GM12878 (cell line): ENCODE data around the gene NES. TPM values are rescaled to one million over a fixed set of nuclear protein-coding genes. Genes with fewer than 3 reads are reported as not detected.

Experiments
- ATAC-seq: fragments of 200-7000 bp; cut with Tn5 transposase; 3 replicates; pipeline ENCODE4 v1.9.1; 2020; ENCODE audit warnings: mild to moderate bottlenecking, moderate library complexity
- BruUV-seq: library from RNA; stranded (reverse); fragments of 400-500 nt; replicated peaks from 2 replicates; lab custom pipeline; 2021; lab: Mats Ljungman, UMichigan
- CTCF ChIA-PET: fragments of 300-600 bp; sonication (Branson Sonifier 250); formaldehyde crosslinking; extraction: SDS; loops from one replicate; lab custom pipeline; 2021; ENCODE audit warnings: inconsistent platforms; lab: Yijun Ruan, JAX
- POLR2A ChIA-PET: fragments of 350-600 bp; formaldehyde crosslinking; extraction: SDS; loops from one replicate; lab custom pipeline; 2021; ENCODE audit warnings: inconsistent platforms; lab: Charles Lee
- RAD21 ChIA-PET: fragments of 300-600 bp; sonication (Branson Sonifier 250); formaldehyde crosslinking; loops from one replicate; lab custom pipeline; 2023; ENCODE audit warnings: antibody characterized with exemption; ENCODE audit not compliant: unreplicated experiment; lab: Charles Lee
- SMC1A ChIA-PET: fragments of 300-600 bp; sonication (Branson Sonifier 250); formaldehyde crosslinking; loops from one replicate; lab custom pipeline; 2023; ENCODE audit not compliant: unreplicated experiment, uncharacterized antibody; lab: Charles Lee
- DNase-seq: peaks from one replicate; pipeline ENCODE4 v3.0.0-alpha.2; 2011; ENCODE audit warnings: low read depth, low spot score
- FAIRE-seq: peaks from 3 replicates; lab custom pipeline; 2011; peaks lifted over from hg19 to GRCh38; lab: Jason Lieb, UNC
- H2AFZ ChIP-seq: 2 replicates; pipeline ENCODE4 v1.6.0; 2011; ENCODE audit warnings: low read depth, low read length, control low read depth; ENCODE audit not compliant: control insufficient read depth
- H3K27ac ChIP-seq: 2 replicates; pipeline ENCODE4 v1.5.1; 2011; ENCODE audit warnings: control low read depth; ENCODE audit not compliant: control insufficient read depth, insufficient read depth
- H3K27me3 ChIP-seq, 2 experiments: replicated peaks in 1 of 2; 2 replicates each; pipeline versions ENCODE4 v1.6.0 to v1.6.1; 2011; ENCODE audit warnings: low read length in 1 of 2; ENCODE audit not compliant: control insufficient read depth in 2 of 2, insufficient read depth in 2 of 2
- H3K36me3 ChIP-seq, 2 experiments: 2 replicates each; pipeline ENCODE4 v1.5.1; 2011; ENCODE audit warnings: low read length in 1 of 2; ENCODE audit not compliant: control insufficient read depth in 2 of 2, insufficient read depth in 2 of 2
- H3K4me1 ChIP-seq: 2 replicates; pipeline ENCODE4 v1.6.1; 2011; ENCODE audit warnings: mild to moderate bottlenecking, low read length, moderate library complexity, mixed read lengths; ENCODE audit not compliant: control insufficient read depth, insufficient read depth
- H3K4me2 ChIP-seq: 2 replicates; pipeline ENCODE4 v1.6.0; 2011; ENCODE audit warnings: control low read depth; ENCODE audit not compliant: control insufficient read depth, insufficient read depth
- H3K4me3 ChIP-seq: fragments of 200-600 bp; sonication (generic); 2 replicates; pipeline ENCODE4 v1.5.1; 2016
- H3K79me2 ChIP-seq: 2 replicates; pipeline ENCODE4 v1.6.0; 2011; ENCODE audit warnings: low read length; ENCODE audit not compliant: control insufficient read depth, insufficient read depth
- H3K9ac ChIP-seq: 2 replicates; pipeline ENCODE4 v1.8.0; 2011; ENCODE audit warnings: low read length, control low read depth, mixed read lengths; ENCODE audit not compliant: control insufficient read depth, insufficient read depth
- H3K9me3 ChIP-seq: replicated peaks from 3 replicates; pipeline ENCODE4 v1.5.1; 2011; ENCODE audit warnings: mild to moderate bottlenecking, low read length; ENCODE audit not compliant: control insufficient read depth, insufficient read depth
- H4K20me1 ChIP-seq: 2 replicates; pipeline ENCODE4 v1.6.0; 2011; ENCODE audit not compliant: control insufficient read depth, insufficient read depth
- BCL3 ChIP-seq: IDR thresholded peaks from 2 replicates; pipeline ENCODE4 v1.6.1; 2011; ENCODE audit warnings: borderline replicate concordance, low read depth, mild to moderate bottlenecking, moderate library complexity, low read length; ENCODE audit not compliant: insufficient read depth, poor library complexity, severe bottlenecking
- JUNB ChIP-seq: IDR thresholded peaks from 2 replicates; pipeline ENCODE4 v1.6.1; 2016; ENCODE audit warnings: antibody characterized with exemption, mild to moderate bottlenecking
- MEF2B ChIP-seq: fragments of 450-650 bp; IDR thresholded peaks from 2 replicates; pipeline ENCODE4 v1.6.1; 2018; ENCODE audit warnings: mild to moderate bottlenecking, moderate library complexity; ENCODE audit not compliant: partially characterized antibody, poor library complexity, severe bottlenecking
- MLLT1 ChIP-seq: fragments of 450-650 bp; IDR thresholded peaks from 2 replicates; pipeline ENCODE4 v1.6.1; 2016; ENCODE audit warnings: mild to moderate bottlenecking
- RBBP5 ChIP-seq: fragments of 200-600 bp; sonication (generic); conservative IDR thresholded peaks from 2 replicates; pipeline ENCODE4 v1.6.1; 2016
- YBX1 ChIP-seq: fragments of 450-650 bp; IDR thresholded peaks from 2 replicates; pipeline ENCODE4 v1.6.1; 2016; ENCODE audit warnings: antibody characterized with exemption
- ZNF217 ChIP-seq: fragments of 450-650 bp; IDR thresholded peaks from 2 replicates; pipeline ENCODE4 v1.6.1; 2017; ENCODE audit warnings: antibody characterized with exemption, mild to moderate bottlenecking
- ZZZ3 ChIP-seq: IDR thresholded peaks from 2 replicates; pipeline ENCODE4 v1.6.1; 2011; ENCODE audit warnings: low read depth; ENCODE audit not compliant: control insufficient read depth, insufficient read length
- WGBS: methylation state at CpG from one replicate; pipeline ENCODE4 v1.1.6; 2016; ENCODE audit warnings: low lambda C conversion rate; ENCODE audit not compliant: insufficient replicate concordance, insufficient coverage; ENCODE audit errors: missing lambda C conversion rate; 5-methylcytosine and 5-hydroxymethylcytosine counted together
- in situ Hi-C: fragments of 300-500 bp; cut with MboI; formaldehyde crosslinking; loops from 9 replicates; pipeline ENCODE4 v1.14.3; 2018; ENCODE audit warnings: mixed read lengths
- intact Hi-C: fragments of 100-400 bp; cut with micrococcal nuclease; formaldehyde crosslinking; loops from one replicate; pipeline ENCODE4 v1.14.2; 2022; ENCODE audit not compliant: unreplicated experiment
- polyA plus RNA-seq, 11 experiments: library from polyadenylated mRNA; depleted of rRNA in 4 of 11; unstranded in 6 of 11; stranded (reverse) in 5 of 11; fragments of >200 nt; fragmentation: Nextera tagmentation in 4 of 11; fragmentation: Illumina TruSeq in 1 of 11; extraction: Ambion mirVana in 4 of 11; extraction: Trizol in 1 of 11; gene quantifications; 1 replicate in 1 of 11; 2 replicates in 10 of 11; pipeline versions ENCODE4 v1.2.1 to v1.2.3, GENCODE V29; 2011 to 2016; ENCODE audit warnings: inconsistent platforms in 2 of 11, missing spikeins in 2 of 11, low read depth in 1 of 11
- total RNA-seq, 4 experiments: library from RNA; depleted of rRNA in 3 of 4; stranded (reverse); fragments of >200 nt in 3 of 4; fragmentation: Illumina TruSeq in 1 of 4; extraction: Trizol in 1 of 4; gene quantifications; 2 replicates each; pipeline versions ENCODE4 v1.2.1 to v1.2.3, GENCODE V29; 2013 to 2021
- TF ChIP-seq, protein P1 (sequence below): IDR thresholded peaks from 2 replicates; pipeline ENCODE4 v1.6.1; 2012; ENCODE audit warnings: mild to moderate bottlenecking, low read depth, low read length
- TF ChIP-seq, protein P2 (sequence below): fragments of 450-650 bp; IDR thresholded peaks from 2 replicates; pipeline ENCODE4 v1.6.1; 2016; ENCODE audit warnings: mild to moderate bottlenecking, moderate library complexity, borderline replicate concordance

Gene NES
- total and polyA plus RNA-seq, 10 of the 15 experiments (the other 5 are each of a cell fraction or from before 2014, with no cell fraction given): under 0.01 to 0.15 (median 0.02) TPM; not detected in 4

DNA sequence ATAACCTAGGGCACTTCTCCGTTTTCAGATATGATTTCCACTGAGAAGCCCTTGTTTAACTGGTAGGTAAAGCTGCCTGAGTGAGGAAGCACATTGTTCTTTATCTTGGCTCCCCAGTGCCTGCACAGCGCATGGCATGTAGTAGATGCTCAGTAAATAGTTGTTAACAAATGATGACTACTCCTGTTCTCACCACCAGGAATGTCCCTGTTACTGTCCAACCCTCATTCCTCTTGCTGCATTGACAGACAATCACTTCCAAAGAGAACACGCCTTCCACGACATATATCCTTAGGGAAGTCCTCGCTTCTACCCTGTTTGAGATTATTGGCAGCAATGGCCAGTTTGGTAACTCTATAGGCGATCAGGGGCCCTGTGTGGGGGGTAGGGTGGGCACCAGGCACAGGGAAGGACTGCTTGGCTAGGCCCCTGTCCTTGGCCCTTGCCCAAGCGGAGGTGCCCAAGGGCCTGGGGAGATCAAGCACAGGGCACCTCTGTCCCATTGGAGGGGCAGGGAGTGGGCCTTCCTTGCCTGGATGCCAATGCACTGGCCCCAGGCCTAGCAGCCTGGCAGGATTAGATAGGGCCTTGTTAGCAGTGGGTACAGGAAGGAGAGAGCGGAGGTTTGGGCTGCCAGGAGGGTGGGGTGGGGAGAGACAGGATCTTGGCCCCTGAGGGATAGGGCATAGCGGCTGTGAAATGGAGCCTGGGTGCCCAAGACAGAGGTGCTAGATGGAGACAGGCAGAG lies 10.2 kb downstream of the NES start:
- ChIA-PET RAD21 (no interaction called here), POLR2A (interaction anchor here (0.6 kb wide), 1 partner anchor 89 kb away, joined by 4 read pairs; no protein-coding TSS in a partner anchor), CTCF (no interaction called here), SMC1A (no interaction called here)
- H3K27ac ChIP-seq: no peak overlapping the region
- H3K9ac ChIP-seq: no peak overlapping the region
- no peak overlapping the region for H3K4me3 ChIP-seq
- no peak for FAIRE-seq
- in situ Hi-C loops (no loop called here), intact Hi-C loops (loop anchor here (10.0 kb wide), 1 partner anchor 58 kb away; the partner anchor contains the start of genes ISG20L2 and METTL25B)
- H3K4me2 ChIP-seq: no peak overlapping the region
- no peaks in the 10 kb centered on the region for H3K79me2 ChIP-seq
- H3K9me3 ChIP-seq: no peaks in the 10 kb centered on the region
- H3K36me3 ChIP-seq: no peaks in the 10 kb centered on the region
- 89% methylated on average over 9 of the region's 9 CpGs for WGBS
- no peaks in the 10 kb centered on the region for H3K27me3 ChIP-seq
- BruUV-seq: no TSS peak
- H4K20me1 ChIP-seq: no peaks in the 10 kb centered on the region
- ATAC-seq: no peak
- no peak overlapping the region for H2AFZ ChIP-seq
- no peak for DNase-seq
- H3K4me1 ChIP-seq: peaks cover 36% of the 10 kb centered on the region
- TF ChIP-seq, protein P1, sequence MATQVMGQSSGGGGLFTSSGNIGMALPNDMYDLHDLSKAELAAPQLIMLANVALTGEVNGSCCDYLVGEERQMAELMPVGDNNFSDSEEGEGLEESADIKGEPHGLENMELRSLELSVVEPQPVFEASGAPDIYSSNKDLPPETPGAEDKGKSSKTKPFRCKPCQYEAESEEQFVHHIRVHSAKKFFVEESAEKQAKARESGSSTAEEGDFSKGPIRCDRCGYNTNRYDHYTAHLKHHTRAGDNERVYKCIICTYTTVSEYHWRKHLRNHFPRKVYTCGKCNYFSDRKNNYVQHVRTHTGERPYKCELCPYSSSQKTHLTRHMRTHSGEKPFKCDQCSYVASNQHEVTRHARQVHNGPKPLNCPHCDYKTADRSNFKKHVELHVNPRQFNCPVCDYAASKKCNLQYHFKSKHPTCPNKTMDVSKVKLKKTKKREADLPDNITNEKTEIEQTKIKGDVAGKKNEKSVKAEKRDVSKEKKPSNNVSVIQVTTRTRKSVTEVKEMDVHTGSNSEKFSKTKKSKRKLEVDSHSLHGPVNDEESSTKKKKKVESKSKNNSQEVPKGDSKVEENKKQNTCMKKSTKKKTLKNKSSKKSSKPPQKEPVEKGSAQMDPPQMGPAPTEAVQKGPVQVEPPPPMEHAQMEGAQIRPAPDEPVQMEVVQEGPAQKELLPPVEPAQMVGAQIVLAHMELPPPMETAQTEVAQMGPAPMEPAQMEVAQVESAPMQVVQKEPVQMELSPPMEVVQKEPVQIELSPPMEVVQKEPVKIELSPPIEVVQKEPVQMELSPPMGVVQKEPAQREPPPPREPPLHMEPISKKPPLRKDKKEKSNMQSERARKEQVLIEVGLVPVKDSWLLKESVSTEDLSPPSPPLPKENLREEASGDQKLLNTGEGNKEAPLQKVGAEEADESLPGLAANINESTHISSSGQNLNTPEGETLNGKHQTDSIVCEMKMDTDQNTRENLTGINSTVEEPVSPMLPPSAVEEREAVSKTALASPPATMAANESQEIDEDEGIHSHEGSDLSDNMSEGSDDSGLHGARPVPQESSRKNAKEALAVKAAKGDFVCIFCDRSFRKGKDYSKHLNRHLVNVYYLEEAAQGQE: no peak
- no peak for TF ChIP-seq MEF2B
- no peak for TF ChIP-seq ZZZ3
- TF ChIP-seq ZNF217: no peak
- TF ChIP-seq BCL3: no peak
- TF ChIP-seq MLLT1: no peak
- no peak for TF ChIP-seq RBBP5
- no peak for TF ChIP-seq YBX1
- TF ChIP-seq, protein P2, sequence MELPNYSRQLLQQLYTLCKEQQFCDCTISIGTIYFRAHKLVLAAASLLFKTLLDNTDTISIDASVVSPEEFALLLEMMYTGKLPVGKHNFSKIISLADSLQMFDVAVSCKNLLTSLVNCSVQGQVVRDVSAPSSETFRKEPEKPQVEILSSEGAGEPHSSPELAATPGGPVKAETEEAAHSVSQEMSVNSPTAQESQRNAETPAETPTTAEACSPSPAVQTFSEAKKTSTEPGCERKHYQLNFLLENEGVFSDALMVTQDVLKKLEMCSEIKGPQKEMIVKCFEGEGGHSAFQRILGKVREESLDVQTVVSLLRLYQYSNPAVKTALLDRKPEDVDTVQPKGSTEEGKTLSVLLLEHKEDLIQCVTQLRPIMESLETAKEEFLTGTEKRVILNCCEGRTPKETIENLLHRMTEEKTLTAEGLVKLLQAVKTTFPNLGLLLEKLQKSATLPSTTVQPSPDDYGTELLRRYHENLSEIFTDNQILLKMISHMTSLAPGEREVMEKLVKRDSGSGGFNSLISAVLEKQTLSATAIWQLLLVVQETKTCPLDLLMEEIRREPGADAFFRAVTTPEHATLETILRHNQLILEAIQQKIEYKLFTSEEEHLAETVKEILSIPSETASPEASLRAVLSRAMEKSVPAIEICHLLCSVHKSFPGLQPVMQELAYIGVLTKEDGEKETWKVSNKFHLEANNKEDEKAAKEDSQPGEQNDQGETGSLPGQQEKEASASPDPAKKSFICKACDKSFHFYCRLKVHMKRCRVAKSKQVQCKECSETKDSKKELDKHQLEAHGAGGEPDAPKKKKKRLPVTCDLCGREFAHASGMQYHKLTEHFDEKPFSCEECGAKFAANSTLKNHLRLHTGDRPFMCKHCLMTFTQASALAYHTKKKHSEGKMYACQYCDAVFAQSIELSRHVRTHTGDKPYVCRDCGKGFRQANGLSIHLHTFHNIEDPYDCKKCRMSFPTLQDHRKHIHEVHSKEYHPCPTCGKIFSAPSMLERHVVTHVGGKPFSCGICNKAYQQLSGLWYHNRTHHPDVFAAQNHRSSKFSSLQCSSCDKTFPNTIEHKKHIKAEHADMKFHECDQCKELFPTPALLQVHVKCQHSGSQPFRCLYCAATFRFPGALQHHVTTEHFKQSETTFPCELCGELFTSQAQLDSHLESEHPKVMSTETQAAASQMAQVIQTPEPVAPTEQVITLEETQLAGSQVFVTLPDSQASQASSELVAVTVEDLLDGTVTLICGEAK: no peak
- no peak for TF ChIP-seq JUNB
